Panc1 (cell line): ENCODE results near the gene TPD52L1. TPM values are rescaled to one million over a fixed set of nuclear protein-coding genes. Genes with fewer than 3 reads are reported as not detected.

Experiments
- ATAC-seq: fragments of 200-7000 bp; cut with Tn5 transposase; 2 replicates; pipeline ENCODE4 v1.9.1; 2020; ENCODE audit warnings: mild to moderate bottlenecking, moderate library complexity
- BruUV-seq: library from RNA; stranded (reverse); fragments of 400-500 nt; replicated peaks from 2 replicates; lab custom pipeline; 2021; lab: Mats Ljungman, UMichigan
- CTCF ChIA-PET: fragments of 300-600 bp; sonication (Branson Sonifier 250); formaldehyde crosslinking; loops from one replicate; lab custom pipeline; 2022; ENCODE audit warnings: antibody characterized with exemption; lab: Charles Lee
- POLR2A ChIA-PET: fragments of 300-600 bp; sonication (Branson Sonifier 250); formaldehyde crosslinking; loops from one replicate; lab custom pipeline; 2022; ENCODE audit warnings: antibody characterized with exemption; lab: Charles Lee
- DNase-seq: peaks from one replicate; pipeline ENCODE4 v3.0.0-alpha.2; 2010; ENCODE audit warnings: low read depth, low spot score
- H3K27ac ChIP-seq: 2 replicates; pipeline ENCODE4 v1.5.1; 2011; ENCODE audit warnings: mild to moderate bottlenecking, low read length, inconsistent platforms
- H3K27me3 ChIP-seq: fragments of 200-500 bp; sonication (Bioruptor generic); 2 replicates; pipeline ENCODE4 v1.6.0; 2014; ENCODE audit warnings: low read length, inconsistent platforms; ENCODE audit not compliant: control insufficient read depth, insufficient read depth
- H3K36me3 ChIP-seq: fragments of 200-500 bp; sonication (Bioruptor generic); 2 replicates; pipeline ENCODE4 v1.5.1; 2014; ENCODE audit warnings: inconsistent platforms, mild to moderate bottlenecking, low read length, moderate library complexity; ENCODE audit not compliant: control insufficient read depth, insufficient read depth
- H3K4me1 ChIP-seq: 2 replicates; pipeline ENCODE4 v1.5.1; 2011; ENCODE audit warnings: inconsistent platforms, mild to moderate bottlenecking, low read length, moderate library complexity; ENCODE audit not compliant: control insufficient read depth, insufficient read depth
- H3K4me3 ChIP-seq, 2 experiments: 2 replicates each; pipeline ENCODE4 v1.5.1; 2011 to 2012; ENCODE audit warnings: low read depth in 2 of 2, low read length in 2 of 2, mild to moderate bottlenecking in 2 of 2, inconsistent platforms in 1 of 2, moderate library complexity in 1 of 2
- H3K9me3 ChIP-seq: fragments of 200-500 bp; sonication (Bioruptor generic); 2 replicates; pipeline ENCODE4 v1.5.1; 2014; ENCODE audit warnings: low read depth, mild to moderate bottlenecking, inconsistent platforms, low read length, moderate library complexity; ENCODE audit not compliant: control insufficient read depth, insufficient read depth
- POLR2AphosphoS5 ChIP-seq: IDR thresholded peaks from 2 replicates; pipeline ENCODE4 v1.6.1; 2012; ENCODE audit warnings: mild to moderate bottlenecking, low read depth, low read length, moderate library complexity
- SIN3A ChIP-seq: IDR thresholded peaks from 2 replicates; pipeline ENCODE4 v1.6.1; 2012; ENCODE audit warnings: low read depth, mild to moderate bottlenecking, low read length, moderate library complexity, borderline replicate concordance; ENCODE audit not compliant: insufficient read depth
- TCF7L2 ChIP-seq: IDR thresholded peaks from 2 replicates; pipeline ENCODE4 v1.6.1; 2011; ENCODE audit warnings: mild to moderate bottlenecking, low read depth, low read length, inconsistent platforms
- in situ Hi-C: cut with HindIII; loops from 2 replicates; pipeline ENCODE4 v1.10.0; 2016; ENCODE audit warnings: low sequenced_read_pairs, low pct_unique_long_range_greater_than_20kb
- intact Hi-C: fragments of 100-400 bp; cut with micrococcal nuclease; formaldehyde crosslinking; loops from one replicate; pipeline ENCODE4 v1.10.0; 2022; ENCODE audit not compliant: unreplicated experiment
- total RNA-seq: library from RNA; stranded (reverse); gene quantifications from one replicate; pipeline ENCODE4 v1.2.1, GENCODE V29; 2021; ENCODE audit not compliant: unreplicated experiment
- TF ChIP-seq, protein P1 (sequence below): fragments of 450-650 bp; IDR thresholded peaks from 2 replicates; pipeline ENCODE4 v1.5.1; 2017; ENCODE audit warnings: mild to moderate bottlenecking
- TF ChIP-seq, protein P2 (sequence below), 2 experiments: IDR thresholded peaks; 2 replicates each; pipeline ENCODE4 v1.6.1; 2011 to 2012; ENCODE audit warnings: low read depth in 2 of 2, control low read depth in 1 of 2, low read length in 1 of 2, mild to moderate bottlenecking in 1 of 2, moderate library complexity in 1 of 2; ENCODE audit not compliant: insufficient read depth in 1 of 2

The TPD52L1 gene
- total RNA-seq, 1 experiment from 2014 or later, result 2.9 TPM

DNA sequence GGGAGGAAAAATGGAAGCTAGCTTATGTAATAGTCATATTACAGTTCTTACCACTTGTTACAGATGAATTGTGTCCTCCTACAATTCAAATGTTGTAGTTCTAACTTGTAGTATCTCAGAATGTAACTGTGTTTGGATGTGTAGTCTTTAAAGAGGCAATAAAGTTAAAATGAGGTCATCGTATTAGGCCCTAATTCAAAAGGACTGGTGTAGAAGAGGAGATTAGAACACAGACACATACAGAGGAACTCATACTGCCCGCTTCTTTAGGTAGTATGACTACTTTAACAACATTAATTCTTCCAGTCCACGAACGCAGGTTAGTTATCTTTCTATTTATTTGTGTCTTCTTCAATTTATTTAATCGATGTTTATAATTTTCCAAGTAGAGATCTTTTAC lies 46.5 kb upstream of the TPD52L1 start:
- Histone ChIP-seq H3K4me3 (no peak overlapping the region), H3K4me1 (no peaks in the 10 kb centered on the region), H3K27me3 (no peaks in the 10 kb centered on the region), H3K9me3 (peaks cover 20% of the 10 kb centered on the region; the same call in 1 of the 2 replicates), H3K36me3 (no peaks in the 10 kb centered on the region), H3K27ac (no peak overlapping the region)
- intact Hi-C loops (no loop called here), in situ Hi-C loops (no loop called here)
- no TSS peak for BruUV-seq
- DNase-seq (no peak), ATAC-seq (no peak)
- ChIA-PET POLR2A (no interaction called here), CTCF (no interaction called here)
- TF ChIP-seq POLR2AphosphoS5 (no peak), SIN3A (no peak), TCF7L2 (no peak)
- TF ChIP-seq, protein P1, sequence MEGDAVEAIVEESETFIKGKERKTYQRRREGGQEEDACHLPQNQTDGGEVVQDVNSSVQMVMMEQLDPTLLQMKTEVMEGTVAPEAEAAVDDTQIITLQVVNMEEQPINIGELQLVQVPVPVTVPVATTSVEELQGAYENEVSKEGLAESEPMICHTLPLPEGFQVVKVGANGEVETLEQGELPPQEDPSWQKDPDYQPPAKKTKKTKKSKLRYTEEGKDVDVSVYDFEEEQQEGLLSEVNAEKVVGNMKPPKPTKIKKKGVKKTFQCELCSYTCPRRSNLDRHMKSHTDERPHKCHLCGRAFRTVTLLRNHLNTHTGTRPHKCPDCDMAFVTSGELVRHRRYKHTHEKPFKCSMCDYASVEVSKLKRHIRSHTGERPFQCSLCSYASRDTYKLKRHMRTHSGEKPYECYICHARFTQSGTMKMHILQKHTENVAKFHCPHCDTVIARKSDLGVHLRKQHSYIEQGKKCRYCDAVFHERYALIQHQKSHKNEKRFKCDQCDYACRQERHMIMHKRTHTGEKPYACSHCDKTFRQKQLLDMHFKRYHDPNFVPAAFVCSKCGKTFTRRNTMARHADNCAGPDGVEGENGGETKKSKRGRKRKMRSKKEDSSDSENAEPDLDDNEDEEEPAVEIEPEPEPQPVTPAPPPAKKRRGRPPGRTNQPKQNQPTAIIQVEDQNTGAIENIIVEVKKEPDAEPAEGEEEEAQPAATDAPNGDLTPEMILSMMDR, result no peak
- TF ChIP-seq, protein P2, sequence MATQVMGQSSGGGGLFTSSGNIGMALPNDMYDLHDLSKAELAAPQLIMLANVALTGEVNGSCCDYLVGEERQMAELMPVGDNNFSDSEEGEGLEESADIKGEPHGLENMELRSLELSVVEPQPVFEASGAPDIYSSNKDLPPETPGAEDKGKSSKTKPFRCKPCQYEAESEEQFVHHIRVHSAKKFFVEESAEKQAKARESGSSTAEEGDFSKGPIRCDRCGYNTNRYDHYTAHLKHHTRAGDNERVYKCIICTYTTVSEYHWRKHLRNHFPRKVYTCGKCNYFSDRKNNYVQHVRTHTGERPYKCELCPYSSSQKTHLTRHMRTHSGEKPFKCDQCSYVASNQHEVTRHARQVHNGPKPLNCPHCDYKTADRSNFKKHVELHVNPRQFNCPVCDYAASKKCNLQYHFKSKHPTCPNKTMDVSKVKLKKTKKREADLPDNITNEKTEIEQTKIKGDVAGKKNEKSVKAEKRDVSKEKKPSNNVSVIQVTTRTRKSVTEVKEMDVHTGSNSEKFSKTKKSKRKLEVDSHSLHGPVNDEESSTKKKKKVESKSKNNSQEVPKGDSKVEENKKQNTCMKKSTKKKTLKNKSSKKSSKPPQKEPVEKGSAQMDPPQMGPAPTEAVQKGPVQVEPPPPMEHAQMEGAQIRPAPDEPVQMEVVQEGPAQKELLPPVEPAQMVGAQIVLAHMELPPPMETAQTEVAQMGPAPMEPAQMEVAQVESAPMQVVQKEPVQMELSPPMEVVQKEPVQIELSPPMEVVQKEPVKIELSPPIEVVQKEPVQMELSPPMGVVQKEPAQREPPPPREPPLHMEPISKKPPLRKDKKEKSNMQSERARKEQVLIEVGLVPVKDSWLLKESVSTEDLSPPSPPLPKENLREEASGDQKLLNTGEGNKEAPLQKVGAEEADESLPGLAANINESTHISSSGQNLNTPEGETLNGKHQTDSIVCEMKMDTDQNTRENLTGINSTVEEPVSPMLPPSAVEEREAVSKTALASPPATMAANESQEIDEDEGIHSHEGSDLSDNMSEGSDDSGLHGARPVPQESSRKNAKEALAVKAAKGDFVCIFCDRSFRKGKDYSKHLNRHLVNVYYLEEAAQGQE (IDR thresholded peaks at IDR 0.05; ENCODE audit: insufficient read depth in 1 of 2, low read depth in 2 of 2, low read length in 1 of 2), result no peak

DNA sequence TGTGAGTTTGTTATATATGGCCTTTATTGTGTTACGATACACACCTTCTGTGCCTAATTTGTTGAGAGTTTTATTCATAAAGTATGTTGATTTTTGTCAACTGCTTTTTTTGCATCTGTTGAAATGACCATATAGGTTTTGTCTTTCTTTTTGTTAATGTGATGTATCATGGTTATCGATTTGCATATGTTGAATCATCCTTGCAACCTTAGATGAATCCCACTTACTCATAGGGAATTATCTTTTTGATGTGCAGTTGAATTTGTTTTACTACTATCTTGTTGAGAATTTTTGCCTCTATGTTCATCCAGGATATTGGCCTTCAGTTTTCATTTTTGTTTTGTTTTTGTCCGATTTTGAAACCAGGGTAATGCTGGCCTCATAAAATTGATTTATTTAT lies 45.7 kb upstream of the TPD52L1 start:
- Histone ChIP-seq H3K27ac (no peak overlapping the region), H3K4me3 (no peak overlapping the region), H3K27me3 (no peaks in the 10 kb centered on the region), H3K36me3 (no peaks in the 10 kb centered on the region), H3K9me3 (peaks cover 20% of the 10 kb centered on the region; the same call in 1 of the 2 replicates), H3K4me1 (no peaks in the 10 kb centered on the region)
- TF ChIP-seq, protein P2 (IDR thresholded peaks at IDR 0.05; ENCODE audit: insufficient read depth in 1 of 2, low read depth in 2 of 2, low read length in 1 of 2), result no peak
- TF ChIP-seq, protein P1, result no peak
- TF ChIP-seq POLR2AphosphoS5, result no peak
- TF ChIP-seq TCF7L2, result no peak
- no peak for TF ChIP-seq SIN3A
- ATAC-seq (no peak), DNase-seq (no peak)
- intact Hi-C loops, result no loop called here
- ChIA-PET POLR2A (no interaction called here), CTCF (no interaction called here)
- no TSS peak for BruUV-seq
- in situ Hi-C loops, result no loop called here
